Heart right ventricle (tissue), 16 donors: ENCODE measurements around the gene GPHN. TPM values are rescaled to one million over a fixed set of nuclear protein-coding genes. Genes with fewer than 3 reads are reported as not detected.

Experiments used
- ATAC-seq, 8 donors: fragments of 200-7000 bp; cut with Tn5 transposase; one replicate each; pipeline ENCODE4 v1.9.1; 2020; ENCODE audit warnings: mild to moderate bottlenecking in 8 of 8, moderate library complexity in 8 of 8, moderate number of reproducible peaks in 1 of 8
- DNase-seq, 2 donors: peaks; one replicate each; pipeline ENCODE4 v3.0.0-alpha.2; 2020
- H3K27ac ChIP-seq, 10 donors: fragments of 200-600 bp; sonication (generic) in 2 of 10; one replicate each; pipeline versions ENCODE4 v1.5.0 to v1.8.0; 2020 to 2022; ENCODE audit warnings: mild to moderate bottlenecking in 3 of 10
- H3K27me3 ChIP-seq, 7 donors: fragments of 200-600 bp; one replicate each; pipeline ENCODE4 v1.8.0; 2021 to 2022; ENCODE audit warnings: mild to moderate bottlenecking in 2 of 7
- H3K36me3 ChIP-seq, 9 donors: fragments of 200-600 bp; sonication (generic) in 1 of 9; one replicate each; pipeline versions ENCODE4 v1.5.0 to v1.8.0; 2020 to 2022; ENCODE audit warnings: mild to moderate bottlenecking in 2 of 9
- H3K4me1 ChIP-seq, 9 donors: fragments of 200-600 bp; sonication (generic) in 1 of 9; one replicate each; pipeline versions ENCODE4 v1.5.0 to v1.8.0; 2020 to 2022; ENCODE audit warnings: mild to moderate bottlenecking in 4 of 9
- H3K4me3 ChIP-seq, 10 donors: fragments of 200-600 bp; sonication (generic) in 2 of 10; one replicate each; pipeline versions ENCODE4 v1.5.0 to v1.8.0; 2020 to 2022; ENCODE audit warnings: mild to moderate bottlenecking in 7 of 10, moderate library complexity in 2 of 10
- H3K9me3 ChIP-seq, 11 donors: fragments of 200-600 bp in 10 of 11; sonication (generic) in 2 of 11; one replicate each; pipeline versions ENCODE4 v1.5.0 to v1.8.0; 2013 to 2022; ENCODE audit warnings: mild to moderate bottlenecking in 2 of 11, control low read depth in 1 of 11, moderate library complexity in 1 of 11
- WGBS, 2 donors: extraction: QIAGEN DNeasy Blood & Tissue Kit; methylation state at CpG; one replicate each; pipeline ENCODE4 v1.1.7; 2013; ENCODE audit warnings: inconsistent platforms in 1 of 2; 5-methylcytosine and 5-hydroxymethylcytosine counted together
- intact Hi-C, 10 donors: fragments of 100-400 bp; cut with DNase I; formaldehyde crosslinking; loops; one replicate each; pipeline versions ENCODE4 v1.11.1 to v1.14.2; 2022
- polyA plus RNA-seq, 2 donors: library from polyadenylated mRNA; stranded (reverse); fragments of 200-250 nt; gene quantifications; one replicate each; pipeline ENCODE4 v1.2.3, GENCODE V29; 2013
- total RNA-seq, 10 donors: library from RNA; stranded (reverse); fragmentation: NEBNext Ultra II Directional in 3 of 10; extraction: Animal tissue kit (Norgen Biotek cat#: 25700) in 3 of 10; gene quantifications; one replicate each; pipeline versions ENCODE4 v1.2.1 to v1.2.4, GENCODE V29; 2021 to 2023
- TF ChIP-seq, protein P1 (sequence below), 9 donors: fragments of 200-600 bp; sonication (generic) in 2 of 9; IDR thresholded peaks; one replicate each; pipeline versions ENCODE4 v1.5.0 to v1.8.0; 2021 to 2022; ENCODE audit warnings: antibody characterized with exemption in 9 of 9, mild to moderate bottlenecking in 5 of 9, moderate library complexity in 1 of 9
- donor health status: Arrhythmogenic right ventricular cardiomyopathy.
- donor health status: ischemic (EF 13 %, LVEDD 7.1; RV severe dilation, severe dysfunction).
- donor health status: healthy with polysubstance abuse.
- donor health status: DM: no; HTN: yes; CAD: no.
- donor health status: DM: no; HTN: no; CAD: no.
- donor health status: ischemic (EF 25% LVEDD 6.9; RV normal size, moderate dysfunction).
- donor health status: ischemic (EF 25% LVEDD 5.7; RV mildly dilated, moderate dysfunction).
- donor health status: healthy.
- donor health status: DM: yes; HTN: yes; CAD: no.
- donor health status: Ischemic cardiomyopathy.
- donor health status: ischemic (EF 35%, LVEDD 5.7; RV mildly dilated, moderate dysfunction).
- donor health status: nonischemic (EF 11% LVEDD 7.7; RV severe dilation, severe dysfunction).
- donor health status: DM: yes; HTN: yes; CAD: no.
- donor health status: PGD.
- donor health status: ischemic (EF 29% LVEDD 5.4; RV normal size, mild dysfunction).
- donor health status: nonischemic (EF 23%, LVEDD 6.1; RV moderate dilation, normal function).

GPHN gene
- total and polyA plus RNA-seq, 12 donors: 12.2 to 48.0 (median 32.2) TPM

DNA sequence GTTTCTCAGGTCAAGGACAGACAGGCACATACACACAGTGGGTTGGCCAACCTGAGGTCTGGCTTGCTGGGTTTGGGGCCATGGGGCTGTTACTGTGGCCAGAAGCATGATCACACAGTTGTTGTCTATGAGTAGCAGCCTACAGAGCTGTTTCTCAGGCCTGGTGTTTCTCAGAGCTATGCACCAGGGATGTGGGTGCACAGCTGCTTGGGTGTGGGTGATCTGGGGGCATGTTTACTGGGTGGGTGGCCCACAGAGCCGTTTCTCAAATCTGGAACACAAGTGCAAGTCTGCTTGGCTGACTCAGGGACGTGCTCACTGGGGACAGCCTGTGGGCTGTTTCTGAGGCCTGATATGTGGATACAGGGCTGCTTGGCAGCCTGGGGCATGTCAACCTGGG, 710.2 kb downstream of the GPHN start:
- WGBS, 2 donors: 66 to 70% methylated on average over 2 of the region's 2 CpGs
- Histone ChIP-seq H3K4me1 (no peaks in the 10 kb centered on the region), H3K27me3 (no peaks in the 10 kb centered on the region), H3K4me3 (no peak overlapping the region), H3K27ac (no peak overlapping the region), H3K36me3 (no peaks in the 10 kb centered on the region), H3K9me3 (peaks cover 0 to 4% (median 0%) of the 10 kb centered on the region in 11 donors)
- ATAC-seq (no peak), DNase-seq (no peak)
- TF ChIP-seq, protein P1, sequence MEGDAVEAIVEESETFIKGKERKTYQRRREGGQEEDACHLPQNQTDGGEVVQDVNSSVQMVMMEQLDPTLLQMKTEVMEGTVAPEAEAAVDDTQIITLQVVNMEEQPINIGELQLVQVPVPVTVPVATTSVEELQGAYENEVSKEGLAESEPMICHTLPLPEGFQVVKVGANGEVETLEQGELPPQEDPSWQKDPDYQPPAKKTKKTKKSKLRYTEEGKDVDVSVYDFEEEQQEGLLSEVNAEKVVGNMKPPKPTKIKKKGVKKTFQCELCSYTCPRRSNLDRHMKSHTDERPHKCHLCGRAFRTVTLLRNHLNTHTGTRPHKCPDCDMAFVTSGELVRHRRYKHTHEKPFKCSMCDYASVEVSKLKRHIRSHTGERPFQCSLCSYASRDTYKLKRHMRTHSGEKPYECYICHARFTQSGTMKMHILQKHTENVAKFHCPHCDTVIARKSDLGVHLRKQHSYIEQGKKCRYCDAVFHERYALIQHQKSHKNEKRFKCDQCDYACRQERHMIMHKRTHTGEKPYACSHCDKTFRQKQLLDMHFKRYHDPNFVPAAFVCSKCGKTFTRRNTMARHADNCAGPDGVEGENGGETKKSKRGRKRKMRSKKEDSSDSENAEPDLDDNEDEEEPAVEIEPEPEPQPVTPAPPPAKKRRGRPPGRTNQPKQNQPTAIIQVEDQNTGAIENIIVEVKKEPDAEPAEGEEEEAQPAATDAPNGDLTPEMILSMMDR (IDR thresholded peaks at IDR 0.05): no peak
- intact Hi-C loops: no loop called here

DNA sequence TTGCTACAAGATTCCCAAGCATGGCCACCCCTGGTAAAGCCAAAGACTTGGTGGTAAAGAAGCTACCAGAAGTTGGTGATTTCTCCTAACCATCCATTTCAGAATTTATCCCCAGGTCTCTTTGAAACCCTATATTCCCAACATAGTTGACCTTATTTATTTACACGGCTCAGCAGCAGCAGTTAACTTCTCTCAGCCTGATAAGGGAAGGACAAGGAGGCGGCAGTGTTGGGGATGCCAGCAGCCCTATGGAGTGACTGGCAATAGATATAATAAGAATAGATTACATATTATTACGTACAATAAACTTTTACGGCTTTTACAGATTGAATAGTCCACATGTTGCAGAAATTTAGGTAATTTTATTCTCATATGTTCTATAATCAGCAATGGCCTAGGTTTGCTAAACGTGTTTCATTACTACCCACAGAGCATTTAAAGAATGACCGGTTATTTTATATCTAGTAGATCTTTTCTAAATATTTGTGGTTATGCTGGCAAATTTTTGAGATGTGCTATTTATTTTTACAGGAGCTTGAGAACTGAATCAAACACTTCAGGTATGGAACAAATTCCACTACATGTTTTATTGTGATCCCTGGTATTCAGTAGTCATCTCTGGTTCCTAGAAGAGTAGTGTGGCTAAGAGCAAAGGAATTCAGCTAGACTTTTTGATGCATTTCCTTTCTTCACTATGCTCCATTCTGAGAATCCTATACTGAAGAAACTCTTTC, 713.5 kb downstream of the GPHN start:
- no peaks in the 10 kb centered on the region for H3K4me1 ChIP-seq
- WGBS, 2 donors: 77 to 87% methylated on average over 6 of the region's 6 CpGs
- no peak for ATAC-seq
- no peaks in the 10 kb centered on the region for H3K36me3 ChIP-seq
- H3K27me3 ChIP-seq: no peaks in the 10 kb centered on the region
- H3K27ac ChIP-seq: no peak overlapping the region
- TF ChIP-seq, protein P1 (IDR thresholded peaks at IDR 0.05): no peak
- H3K4me3 ChIP-seq: no peak overlapping the region
- intact Hi-C loops: no loop called here
- no peak for DNase-seq
- H3K9me3 ChIP-seq: peaks cover 0 to 4% (median 0%) of the 10 kb centered on the region in 11 donors

DNA sequence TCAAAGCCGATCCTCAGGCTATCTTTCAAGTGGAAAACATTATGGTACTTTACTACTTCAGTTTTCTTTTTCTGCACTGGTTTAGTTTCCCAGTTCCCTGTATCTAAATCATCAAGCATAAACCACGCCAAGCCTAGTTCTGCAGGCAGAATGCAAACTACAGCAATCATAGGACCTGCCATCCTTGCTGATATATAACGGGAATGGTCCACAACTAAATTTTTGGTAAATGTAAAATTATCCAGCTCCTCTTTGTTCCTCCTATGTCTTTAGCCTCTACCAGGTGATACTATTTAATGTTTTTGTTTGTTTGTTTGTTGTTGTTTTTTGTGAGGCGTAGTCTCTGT, 714.0 kb downstream of the GPHN start:
- Histone ChIP-seq H3K27ac (no peak overlapping the region), H3K9me3 (peaks cover 0 to 2% (median 0%) of the 10 kb centered on the region in 11 donors), H3K4me1 (no peaks in the 10 kb centered on the region), H3K4me3 (no peak overlapping the region), H3K36me3 (no peaks in the 10 kb centered on the region), H3K27me3 (peaks cover 0 to 5% (median 0%) of the 10 kb centered on the region in 7 donors)
- TF ChIP-seq, protein P1 (IDR thresholded peaks at IDR 0.05): no peak
- intact Hi-C loops: no loop called here
- DNase-seq (no peak), ATAC-seq (no peak)
- 93% methylated on average over 4 of the region's 4 CpGs for WGBS, 2 donors

DNA sequence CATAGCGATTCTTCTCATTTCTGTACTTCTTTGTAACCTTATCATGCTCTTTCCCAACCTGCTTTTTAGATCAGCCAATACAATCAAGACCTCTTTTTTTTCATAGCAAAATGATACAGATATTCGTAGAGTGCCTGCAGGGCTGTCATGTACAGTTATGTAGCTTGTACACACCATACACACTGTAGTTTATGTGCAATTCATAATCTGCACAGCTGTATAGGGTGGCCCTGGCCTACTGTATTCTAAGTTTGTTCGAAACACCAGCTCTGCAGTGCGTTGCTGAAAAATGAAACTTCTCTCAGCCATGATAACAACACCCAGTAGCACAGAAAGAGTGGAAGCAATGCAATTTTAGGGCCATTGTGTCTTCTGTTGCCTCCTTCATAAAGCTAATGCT, 717.6 kb downstream of the GPHN start:
- Histone ChIP-seq H3K4me1 (no peaks in the 10 kb centered on the region), H3K27ac (no peak overlapping the region), H3K4me3 (no peak overlapping the region), H3K9me3 (no peaks in the 10 kb centered on the region), H3K27me3 (peaks cover 0 to 8% (median 0%) of the 10 kb centered on the region in 7 donors), H3K36me3 (no peaks in the 10 kb centered on the region)
- ATAC-seq: no peak
- TF ChIP-seq, protein P1 (IDR thresholded peaks at IDR 0.05): no peak
- WGBS, 2 donors: 86 to 92% methylated on average over 4 of the region's 4 CpGs
- DNase-seq: no peak
- intact Hi-C loops: no loop called here
